Upper lobe of left lung (tissue), 4 donors: ENCODE results near the gene MAK.

Source experiments
- CTCF ChIP-seq, 6 experiments: fragments of 450-650 bp in 4 of 6; fragments of 200-600 bp in 2 of 6; sonication (generic) in 2 of 6; IDR thresholded peaks; one replicate each; pipeline ENCODE4 v1.5.1; 2016 to 2019; ENCODE audit warnings: antibody characterized with exemption in 6 of 6
- POLR2AphosphoS5 ChIP-seq, 2 donors: sonication (generic); formaldehyde crosslinking; IDR thresholded peaks; one replicate each; pipeline ENCODE4 v1.5.1; 2017; ENCODE audit warnings: antibody characterized with exemption in 2 of 2

- TF ChIP-seq CTCF (IDR thresholded peaks at IDR 0.05): no peak
- no peak for TF ChIP-seq POLR2AphosphoS5 (IDR thresholded peaks at IDR 0.05)
Observed at GRCh38 chr6:10857259-10857658, 18.9 kb upstream of the MAK start.
